C4-2B (cell line): ENCODE data around the gene OR2T10.
"Not testable (repeated sequence)": the region's sequence is repeated elsewhere in the genome, so short reads cannot be mapped to it uniquely, and the experiment has no call there.

Source experiments
- H3K27ac ChIP-seq: fragments of 450-650 bp; 2 replicates; pipeline ENCODE4 v1.5.1; 2017
- CTCF ChIP-seq: fragments of 450-650 bp; conservative IDR thresholded peaks from 2 replicates; pipeline ENCODE4 v1.5.1; 2017; ENCODE audit warnings: mild to moderate bottlenecking
- ZFX ChIP-seq: fragments of 450-650 bp; IDR thresholded peaks from 2 replicates; pipeline ENCODE4 v1.6.1; 2017

The OR2T10 gene

GRCh38 chr1:248589334-248589733 is 8.2 kb downstream of the OR2T10 start:
- no peak overlapping the region for H3K27ac ChIP-seq
- TF ChIP-seq ZFX (no peak), CTCF (no peak)

GRCh38 chr1:248585266-248585665 is 12.2 kb downstream of the OR2T10 start:
- TF ChIP-seq CTCF: no peak
- no peak for TF ChIP-seq ZFX
- H3K27ac ChIP-seq: no peak overlapping the region

- no peak overlapping the region for H3K27ac ChIP-seq
- TF ChIP-seq CTCF (no peak), ZFX (no peak)
Observed at GRCh38 chr1:248576260-248576980, 21.1 kb downstream of the OR2T10 start.

GRCh38 chr1:248574657-248575056 is 22.8 kb downstream of the OR2T10 start, which contains the start of gene OR2T34:
Gene OR2T34, minus strand, starts transcription at chr1:248574757. Its CDS starts 0 bp downstream, at chr1:248574757.
- H3K27ac ChIP-seq: not testable (repeated sequence)

GRCh38 chr1:248573856-248574255 is 23.6 kb downstream of the OR2T10 start:
- H3K27ac ChIP-seq: not testable (repeated sequence)

- not testable (repeated sequence) for H3K27ac ChIP-seq
Observed at GRCh38 chr1:248572049-248572448, 25.5 kb downstream of the OR2T10 start.

GRCh38 chr1:248570811-248571210 is 26.7 kb downstream of the OR2T10 start:
- not testable (repeated sequence) for H3K27ac ChIP-seq

GRCh38 chr1:248569049-248569448 is 28.5 kb downstream of the OR2T10 start:
- H3K27ac ChIP-seq: not testable (repeated sequence)

- H3K27ac ChIP-seq: not testable (repeated sequence)
Observed at GRCh38 chr1:248565530-248566373, 31.7 kb downstream of the OR2T10 start.

GRCh38 chr1:248562672-248563071 is 34.8 kb downstream of the OR2T10 start, which contains the start of gene OR2T29:
Gene OR2T29, minus strand, starts transcription at chr1:248562772. Its CDS starts 3,281 bp downstream, at chr1:248559491.
- not testable (repeated sequence) for H3K27ac ChIP-seq

GRCh38 chr1:248551027-248551426 is 46.5 kb downstream of the OR2T10 start:
- H3K27ac ChIP-seq: not testable (repeated sequence)

- H3K27ac ChIP-seq: not testable (repeated sequence)
Observed at GRCh38 chr1:248547383-248547782, 50.1 kb downstream of the OR2T10 start.
